HG03342 (cell line): ENCODE data around the gene C2.
"Not testable (repeated sequence)": the region's sequence is repeated elsewhere in the genome, so short reads cannot be mapped to it uniquely, and the experiment has no call there.

Experiments used
- ATAC-seq: cut with Tn5 transposase; IDR thresholded peaks from one replicate; pipeline ENCODE4 v1.9.1; 2021; ENCODE audit warnings: mild to moderate bottlenecking, moderate library complexity; ENCODE audit not compliant: unreplicated experiment

Gene C2

GRCh38 chr6:31972709-31973350, 45.3 kb downstream of the C2 start:
- no peak for ATAC-seq

DNA sequence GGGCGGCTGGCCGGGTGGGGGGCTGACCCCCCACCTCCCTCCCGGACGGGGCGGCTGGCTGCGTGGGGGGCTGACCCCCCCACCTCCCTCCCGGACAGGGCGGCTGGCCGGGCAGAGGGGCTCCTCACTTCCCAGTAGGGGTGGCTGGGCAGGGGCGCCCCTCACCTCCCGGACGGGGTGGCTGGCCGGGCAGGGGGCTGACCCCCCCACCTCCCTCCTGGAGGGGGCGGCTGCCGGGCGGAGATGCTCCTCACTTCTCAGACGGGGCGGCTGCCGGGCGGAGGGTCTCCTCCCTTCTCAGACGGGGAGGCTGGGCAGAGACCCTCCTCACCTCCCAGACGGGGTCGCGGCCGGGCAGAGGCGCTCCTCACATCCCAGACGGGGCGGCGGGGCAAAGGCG, 48.5 kb downstream of the C2 start:
- ATAC-seq, result not testable (repeated sequence)

DNA sequence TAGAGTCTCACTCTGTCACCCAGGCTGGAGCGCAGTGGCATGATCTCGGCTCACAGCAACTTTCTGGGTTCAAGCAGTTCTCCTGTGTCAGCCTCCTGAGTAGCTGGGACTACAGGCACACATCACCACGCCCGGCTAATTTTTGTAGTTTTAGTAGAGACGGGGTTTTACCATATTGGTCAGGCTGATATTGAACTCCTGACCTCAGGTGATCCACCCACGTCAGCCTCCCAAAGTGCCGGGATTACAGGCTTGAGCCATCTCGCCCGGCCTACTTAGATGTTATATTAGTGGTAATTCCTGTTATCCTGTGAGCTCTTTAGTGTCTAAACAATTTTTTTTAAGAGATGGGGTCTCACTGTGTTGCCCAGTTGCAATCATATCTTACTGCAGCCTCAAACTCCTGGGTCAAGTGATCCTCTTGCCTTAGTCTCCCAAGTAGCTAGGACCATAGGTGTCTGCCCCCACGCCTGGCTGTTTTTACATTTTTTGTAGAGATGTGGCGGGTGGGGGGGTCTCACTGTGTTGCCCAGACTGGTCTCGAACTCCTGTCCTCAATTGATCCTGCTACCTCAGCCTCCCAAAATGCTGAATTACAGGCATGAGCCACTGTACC, 50.4 kb downstream of the C2 start:
- no peak for ATAC-seq

DNA sequence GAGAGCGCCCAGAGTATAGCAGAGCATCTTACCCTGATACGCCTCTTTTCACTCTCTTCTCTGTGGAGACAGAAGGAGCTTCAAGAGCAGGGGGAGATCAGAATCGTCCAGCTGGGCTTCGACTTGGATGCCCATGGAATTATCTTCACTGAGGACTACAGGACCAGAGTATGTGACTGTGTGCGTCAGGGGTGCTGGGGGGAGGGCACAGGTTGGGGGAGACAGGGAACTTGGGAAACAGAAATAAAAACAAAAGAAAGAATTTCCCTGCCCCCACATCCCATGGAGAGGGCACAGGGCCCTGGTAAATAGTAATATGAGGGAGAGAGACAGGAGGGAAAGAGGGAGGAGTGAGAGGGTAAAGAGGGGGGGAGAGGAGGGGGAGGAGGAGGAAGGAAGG, 51.3 kb downstream of the C2 start:
- no peak for ATAC-seq

GRCh38 chr6:31979238-31979898, 51.9 kb downstream of the C2 start:
- no peak for ATAC-seq

- ATAC-seq, result not testable (repeated sequence)
Measured at GRCh38 chr6:31980195-31980876, 52.8 kb downstream of the C2 start.

- not testable (repeated sequence) for ATAC-seq
Measured at GRCh38 chr6:31980998-31981397, 53.5 kb downstream of the C2 start.

DNA sequence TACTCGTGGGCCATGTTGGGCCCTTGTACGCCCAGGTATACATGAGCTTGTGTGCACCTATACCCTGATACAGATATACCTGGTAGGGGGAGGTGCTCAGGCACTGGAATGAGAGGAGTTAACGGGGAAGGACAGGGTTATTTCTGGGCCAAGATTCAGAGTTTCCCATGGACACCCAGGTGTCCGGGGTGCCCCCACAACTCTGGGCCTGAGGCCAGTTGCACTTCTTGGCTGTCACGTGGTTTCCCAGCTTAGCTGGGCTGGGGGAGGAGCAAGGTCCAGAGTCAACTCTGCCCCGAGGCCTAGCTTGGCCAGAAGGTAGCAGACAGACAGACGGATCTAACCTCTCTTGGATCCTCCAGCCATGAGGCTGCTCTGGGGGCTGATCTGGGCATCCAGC, 54.2 kb downstream of the C2 start, which contains the start of gene C4A:
Gene C4A (plus strand): TSS at position 314 of the 400 bp plus-strand sequence. CDS start 51 bp downstream, at position 365.
- not testable (repeated sequence) for ATAC-seq

- not testable (repeated sequence) for ATAC-seq
Measured at GRCh38 chr6:31989363-31989762, 61.8 kb downstream of the C2 start.

GRCh38 chr6:31994421-31994820, 66.9 kb downstream of the C2 start:
- ATAC-seq, result not testable (repeated sequence)
